ENCODE results near the gene HSPB3.
A peak's percentile ranks its signal among the peaks of the same experiment; 100 is the strongest.
"Not testable (repeated sequence)": the region's sequence is repeated elsewhere in the genome, so short reads cannot be mapped to it uniquely, and the experiment has no call there.

Gene HSPB3

GRCh38 chr5:54455413-54456157 lies at the start of gene HSPB3:
Gene HSPB3, plus strand, starts transcription at chr5:54455699. Its CDS starts 91 bp downstream, at chr5:54455790.
- peak; percentile 31 for DNase-seq

- DNase-seq: no peak
Measured at GRCh38 chr5:54411176-54411575, 44.3 kb upstream of the HSPB3 start.

- DNase-seq: no peak
Measured at GRCh38 chr5:54412913-54413312, 42.6 kb upstream of the HSPB3 start.

GRCh38 chr5:54415147-54415546 lies 40.4 kb upstream of the HSPB3 start:
- DNase-seq: no peak

- DNase-seq: no peak
Measured at GRCh38 chr5:54415896-54416601, 39.5 kb upstream of the HSPB3 start.

DNA sequence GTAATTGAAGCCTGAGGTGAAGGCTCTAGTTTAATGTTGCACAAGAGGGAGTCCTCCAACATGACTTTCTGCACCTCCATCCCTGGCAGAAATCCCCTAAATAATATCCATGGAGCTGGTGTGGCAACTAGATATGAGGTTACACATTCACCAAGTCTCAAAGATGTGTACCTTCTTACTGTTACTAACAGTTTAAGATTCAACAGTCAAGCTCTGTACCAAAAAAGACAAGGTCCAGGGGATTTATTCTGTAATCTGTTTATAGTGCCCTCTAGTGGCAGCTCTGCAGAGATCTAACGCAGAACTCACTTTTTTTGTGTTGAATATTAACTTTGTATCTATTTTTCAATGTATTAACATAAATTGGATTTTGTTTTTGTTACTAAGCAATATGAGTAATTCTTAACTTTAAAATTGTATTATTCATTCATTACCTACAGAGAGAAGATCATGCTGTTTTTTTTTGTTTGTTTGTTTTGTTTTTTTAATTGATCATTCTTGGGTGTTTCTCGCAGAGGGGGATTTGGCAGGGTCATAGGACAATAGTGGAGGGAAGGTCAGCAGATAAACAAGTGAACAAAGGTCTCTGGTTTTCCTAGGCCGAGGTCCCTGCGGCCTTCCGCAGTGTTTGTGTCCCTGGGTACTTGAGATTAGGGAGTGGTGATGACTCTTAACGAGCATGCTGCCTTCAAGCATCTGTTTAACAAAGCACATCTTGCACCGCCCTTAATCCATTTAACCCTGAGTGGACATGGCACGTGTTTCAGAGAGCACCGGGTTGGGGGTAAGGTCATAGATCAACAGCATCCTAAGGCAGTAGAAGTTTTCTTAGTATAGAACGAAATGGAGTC lies 35.7 kb upstream of the HSPB3 start:
- DNase-seq: peak; percentile 64

DNA sequence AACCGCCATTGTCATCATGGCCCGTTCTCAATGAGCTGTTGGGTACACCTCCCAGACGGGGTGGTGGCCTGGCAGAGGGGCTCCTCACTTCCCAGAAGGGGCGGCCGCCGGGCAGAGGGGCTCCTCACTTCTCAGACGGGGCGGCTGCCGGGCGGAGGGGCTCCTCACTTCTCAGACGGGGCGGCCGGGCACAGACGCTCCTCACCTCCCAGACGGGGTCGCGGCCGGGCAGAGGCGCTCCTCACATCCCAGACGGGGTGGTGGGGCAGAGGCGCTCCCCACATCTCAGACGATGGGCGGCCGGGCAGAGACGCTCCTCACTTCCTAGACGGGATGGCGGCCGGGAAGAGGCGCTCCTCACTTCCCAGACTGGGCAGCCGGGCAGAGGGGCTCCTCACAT lies 35.0 kb upstream of the HSPB3 start:
- not testable (repeated sequence) for DNase-seq

- no peak for DNase-seq
Measured at GRCh38 chr5:54421976-54422375, 33.5 kb upstream of the HSPB3 start.

- no peak for DNase-seq
Measured at GRCh38 chr5:54425258-54425657, 30.2 kb upstream of the HSPB3 start.

DNA sequence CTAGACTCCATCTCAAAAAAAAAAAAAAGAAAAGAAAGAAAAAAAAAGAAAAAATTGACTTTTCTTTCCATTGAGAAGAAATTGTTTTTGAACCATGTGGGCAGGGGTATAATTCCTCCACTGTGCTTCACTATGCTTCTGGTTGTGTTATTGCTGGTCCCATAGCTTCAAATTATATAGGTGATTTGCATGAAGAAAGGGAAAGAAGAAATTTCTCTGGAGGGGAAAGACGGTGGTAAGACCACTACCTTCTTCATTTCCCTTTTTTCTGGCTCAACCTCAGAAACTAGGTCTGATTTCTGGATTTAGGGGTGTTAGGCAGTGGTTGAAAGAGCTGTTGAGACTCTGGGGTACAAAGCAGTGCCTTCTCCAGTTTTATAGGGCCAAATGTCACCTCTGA lies 29.3 kb upstream of the HSPB3 start:
- no peak for DNase-seq

- DNase-seq: not testable (repeated sequence)
Measured at GRCh38 chr5:54434650-54435049, 20.8 kb upstream of the HSPB3 start.

DNA sequence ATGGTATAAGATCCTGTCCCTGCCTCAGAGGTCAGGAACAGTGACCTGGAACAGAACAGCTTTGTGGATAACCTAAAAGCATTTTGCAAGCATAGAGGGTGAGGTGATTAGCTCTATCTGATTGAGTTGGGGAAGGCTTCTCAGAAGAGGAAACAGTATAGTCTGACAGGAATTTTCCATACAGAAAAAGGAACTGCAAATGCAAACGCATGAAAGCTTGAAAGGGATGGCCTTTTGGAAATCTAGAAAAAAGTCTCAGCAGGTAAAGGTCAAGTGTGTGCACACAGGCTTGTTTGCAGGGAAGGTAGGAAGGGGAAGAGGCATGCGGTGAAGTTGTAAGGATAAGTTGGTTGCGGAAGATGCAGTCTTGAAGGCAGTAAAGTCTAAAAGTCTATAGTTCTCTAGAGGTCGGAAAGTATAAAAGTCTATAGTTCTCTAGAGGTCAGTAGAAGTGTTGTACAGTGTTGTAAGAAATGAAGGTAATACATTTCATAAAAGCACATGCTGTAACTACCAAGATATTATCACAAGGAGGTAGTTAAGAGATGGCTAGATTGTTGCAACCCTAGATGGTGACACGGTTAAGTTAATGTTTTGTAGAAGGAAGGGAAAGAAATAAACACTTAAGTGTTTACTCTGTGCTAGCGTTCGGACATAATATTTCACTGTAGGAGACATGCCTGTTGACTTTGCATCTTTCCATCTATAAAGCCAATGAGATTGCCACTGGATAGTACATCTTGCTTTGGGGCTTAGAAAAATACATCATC lies 16.7 kb upstream of the HSPB3 start:
- DNase-seq: no peak

DNA sequence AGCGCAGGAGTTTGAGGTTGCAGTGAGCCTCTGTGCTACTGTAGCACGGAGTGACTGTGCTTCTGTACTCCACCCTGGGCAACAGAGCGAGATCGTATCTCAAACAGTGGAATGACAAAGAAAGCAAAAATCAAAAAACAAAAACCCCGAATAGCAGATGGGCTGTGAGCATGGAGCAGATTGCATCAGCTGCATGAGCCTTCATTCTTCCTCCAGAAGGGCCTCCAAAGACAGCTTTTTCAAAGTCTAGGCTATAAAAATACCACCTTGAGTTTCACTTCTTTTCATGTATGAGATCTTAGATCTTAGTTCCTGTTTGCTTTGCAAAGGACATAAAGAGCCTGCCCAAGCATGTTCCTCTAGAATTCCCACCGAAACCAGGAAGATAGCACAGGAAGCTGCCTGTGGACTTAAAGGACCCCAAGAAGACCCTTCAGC lies 15.0 kb upstream of the HSPB3 start:
- DNase-seq: no peak

GRCh38 chr5:54442271-54442670 lies 13.2 kb upstream of the HSPB3 start:
- no peak for DNase-seq

GRCh38 chr5:54443270-54443669 lies 12.2 kb upstream of the HSPB3 start:
- peak; percentile 31 for DNase-seq

DNA sequence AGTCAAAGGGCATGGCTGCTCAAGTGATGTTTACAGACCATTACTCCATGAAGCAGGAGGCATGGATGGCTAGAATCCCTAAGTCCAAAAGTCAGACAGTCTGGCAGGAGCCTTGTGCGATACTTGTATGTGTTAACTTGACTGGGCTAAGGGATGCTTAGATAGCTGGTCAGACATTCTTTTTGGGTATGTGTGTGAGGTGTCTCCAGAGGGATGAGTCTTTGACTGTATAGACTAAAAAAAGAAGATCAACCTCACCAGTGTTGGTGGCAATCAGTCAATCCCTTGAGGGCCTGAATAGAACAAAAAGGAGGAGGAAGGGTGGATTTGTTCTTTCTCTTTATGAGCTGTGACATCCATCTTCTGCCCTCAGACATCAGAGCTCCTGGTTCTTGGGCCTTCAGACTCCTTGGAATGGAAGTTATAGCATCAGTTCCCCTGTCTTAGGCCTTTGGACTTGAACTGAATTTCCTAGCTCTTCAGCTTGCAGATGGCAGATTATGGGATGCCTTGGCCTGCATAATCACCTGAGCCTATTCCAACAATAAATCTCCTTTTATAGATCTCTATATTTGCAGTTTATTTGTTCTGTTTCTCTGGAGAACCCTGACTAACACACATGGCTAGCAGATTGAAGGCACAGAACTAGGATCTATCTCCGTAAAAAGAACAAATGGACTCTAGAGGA lies 9.7 kb upstream of the HSPB3 start:
- no peak for DNase-seq

GRCh38 chr5:54446379-54446732 lies 9.1 kb upstream of the HSPB3 start:
- no peak for DNase-seq

DNA sequence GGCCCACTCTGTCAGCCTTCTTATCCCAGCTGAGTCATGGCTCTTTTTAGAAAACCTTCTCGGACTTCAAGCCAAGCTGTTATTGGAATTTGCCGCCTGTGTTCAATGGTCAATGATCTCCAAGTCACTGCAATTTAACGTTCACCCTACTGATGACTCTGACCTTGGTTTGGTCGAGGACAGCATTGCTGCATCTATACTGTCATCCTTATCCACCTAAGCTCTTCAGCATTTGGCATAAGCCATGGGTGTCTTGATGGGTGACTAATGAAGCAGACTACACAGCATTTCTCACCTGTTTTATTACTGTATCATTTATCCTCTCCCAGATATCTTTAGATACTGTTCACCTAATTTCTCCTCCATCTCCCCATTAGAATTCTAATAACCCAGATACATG lies 5.6 kb upstream of the HSPB3 start:
- no peak for DNase-seq

DNA sequence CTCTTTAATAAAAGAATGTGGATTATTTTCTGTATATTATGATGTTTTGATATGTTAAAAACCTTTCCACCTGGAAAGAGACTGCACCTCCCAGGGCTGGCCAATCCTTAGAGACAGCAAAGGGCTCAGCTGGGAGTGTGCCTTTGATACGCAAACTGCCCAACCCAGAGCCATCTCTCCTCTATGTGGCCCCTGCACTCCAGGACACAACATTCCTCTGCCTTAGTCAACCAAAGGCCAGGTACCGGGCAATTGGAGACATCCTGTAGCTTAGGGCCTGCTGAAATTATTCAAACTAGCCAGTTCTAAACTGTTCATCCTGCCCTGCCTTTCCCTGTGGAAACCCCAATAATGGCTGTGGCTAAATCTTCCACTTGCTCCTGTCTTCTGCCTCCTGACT lies 5.0 kb upstream of the HSPB3 start:
- no peak for DNase-seq

GRCh38 chr5:54453046-54453445 lies 2.5 kb upstream of the HSPB3 start:
- no peak for DNase-seq

- DNase-seq: no peak
Measured at GRCh38 chr5:54454602-54455001, 897 bp upstream of the HSPB3 start.

Data from NCI-H82 (cell line).